ENCODE results near the gene FUCA1. TPM values are rescaled to one million over a fixed set of nuclear protein-coding genes. Genes with fewer than 3 reads are reported as not detected.
A peak's percentile ranks its signal among the peaks of the same experiment; 100 is the strongest.

Gene FUCA1
- total and polyA plus RNA-seq, 10 of the 15 experiments (the other 5 are each of a cell fraction or from before 2014, with no cell fraction given): 33.3 to 117 (median 52.6) TPM

- TF ChIP-seq, protein P1, sequence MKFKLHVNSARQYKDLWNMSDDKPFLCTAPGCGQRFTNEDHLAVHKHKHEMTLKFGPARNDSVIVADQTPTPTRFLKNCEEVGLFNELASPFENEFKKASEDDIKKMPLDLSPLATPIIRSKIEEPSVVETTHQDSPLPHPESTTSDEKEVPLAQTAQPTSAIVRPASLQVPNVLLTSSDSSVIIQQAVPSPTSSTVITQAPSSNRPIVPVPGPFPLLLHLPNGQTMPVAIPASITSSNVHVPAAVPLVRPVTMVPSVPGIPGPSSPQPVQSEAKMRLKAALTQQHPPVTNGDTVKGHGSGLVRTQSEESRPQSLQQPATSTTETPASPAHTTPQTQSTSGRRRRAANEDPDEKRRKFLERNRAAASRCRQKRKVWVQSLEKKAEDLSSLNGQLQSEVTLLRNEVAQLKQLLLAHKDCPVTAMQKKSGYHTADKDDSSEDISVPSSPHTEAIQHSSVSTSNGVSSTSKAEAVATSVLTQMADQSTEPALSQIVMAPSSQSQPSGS (IDR thresholded peaks at IDR 0.05; ENCODE audit: low read length): no peak
- TF ChIP-seq NBN (IDR thresholded peaks at IDR 0.05) (0 out of 2 replicates have a peak, but pooled peaks have one; percentile 21), TCF7 (IDR thresholded peaks at IDR 0.05; ENCODE audit: borderline replicate concordance) (no peak), HDGF (IDR thresholded peaks at IDR 0.05) (0 out of 2 replicates have a peak, but pooled peaks have one; percentile 41), FOXM1 (IDR thresholded peaks at IDR 0.05; ENCODE audit: low read depth, low read length) (no peak), SPI1 (IDR thresholded peaks at IDR 0.05; ENCODE audit: borderline replicate concordance, insufficient read depth, low read depth, low read length) (peak; percentile 40; the same call in 1 of the 2 replicates), ZNF622 (IDR thresholded peaks at IDR 0.05) (no peak), BHLHE40 (IDR thresholded peaks at IDR 0.05; ENCODE audit: borderline replicate concordance in 1 of 2, low read depth in 2 of 2, low read length in 1 of 2) (0 out of 4 replicates have a peak, but pooled peaks of 1 of the 2 experiments have one; percentile 5), SIN3A (IDR thresholded peaks at IDR 0.05; ENCODE audit: low read depth, low read length) (no peak), CTCF (IDR thresholded peaks at IDR 0.05 in 2 of 3, conservative IDR thresholded peaks at IDR 0.05 in 1 of 3; ENCODE audit: control insufficient read depth in 2 of 3, extremely low read depth in 1 of 3, insufficient read depth in 1 of 3, low read depth in 3 of 3, low read length in 3 of 3) (peak; percentile 63 to 95 (median 88)), ZBED1 (IDR thresholded peaks at IDR 0.05; ENCODE audit: borderline replicate concordance) (no peak), ETV6 (conservative IDR thresholded peaks at IDR 0.05 in 1 of 2, IDR thresholded peaks at IDR 0.05 in 1 of 2; ENCODE audit: borderline replicate concordance in 1 of 2, low read depth in 1 of 2) (no peak), SUPT20H (IDR thresholded peaks at IDR 0.05; ENCODE audit: borderline replicate concordance, control insufficient read depth, low read depth, low read length) (no peak), TCF12 (IDR thresholded peaks at IDR 0.05; ENCODE audit: low read depth, low read length) (0 out of 2 replicates have a peak, but pooled peaks have one; percentile 40), YY1 (IDR thresholded peaks at IDR 0.05; ENCODE audit: low read depth, low read length) (peak; percentile 81), SRF (IDR thresholded peaks at IDR 0.05; ENCODE audit: low read depth in 2 of 2, low read length in 2 of 2) (no peak), CHD2 (IDR thresholded peaks at IDR 0.05; ENCODE audit: borderline replicate concordance, low read depth, low read length) (no peak), MTA3 (IDR thresholded peaks at IDR 0.05; ENCODE audit: borderline replicate concordance, low read length) (no peak), CEBPZ (IDR thresholded peaks at IDR 0.05; ENCODE audit: low read depth, low read length) (no peak)
- TF ChIP-seq, protein P2, sequence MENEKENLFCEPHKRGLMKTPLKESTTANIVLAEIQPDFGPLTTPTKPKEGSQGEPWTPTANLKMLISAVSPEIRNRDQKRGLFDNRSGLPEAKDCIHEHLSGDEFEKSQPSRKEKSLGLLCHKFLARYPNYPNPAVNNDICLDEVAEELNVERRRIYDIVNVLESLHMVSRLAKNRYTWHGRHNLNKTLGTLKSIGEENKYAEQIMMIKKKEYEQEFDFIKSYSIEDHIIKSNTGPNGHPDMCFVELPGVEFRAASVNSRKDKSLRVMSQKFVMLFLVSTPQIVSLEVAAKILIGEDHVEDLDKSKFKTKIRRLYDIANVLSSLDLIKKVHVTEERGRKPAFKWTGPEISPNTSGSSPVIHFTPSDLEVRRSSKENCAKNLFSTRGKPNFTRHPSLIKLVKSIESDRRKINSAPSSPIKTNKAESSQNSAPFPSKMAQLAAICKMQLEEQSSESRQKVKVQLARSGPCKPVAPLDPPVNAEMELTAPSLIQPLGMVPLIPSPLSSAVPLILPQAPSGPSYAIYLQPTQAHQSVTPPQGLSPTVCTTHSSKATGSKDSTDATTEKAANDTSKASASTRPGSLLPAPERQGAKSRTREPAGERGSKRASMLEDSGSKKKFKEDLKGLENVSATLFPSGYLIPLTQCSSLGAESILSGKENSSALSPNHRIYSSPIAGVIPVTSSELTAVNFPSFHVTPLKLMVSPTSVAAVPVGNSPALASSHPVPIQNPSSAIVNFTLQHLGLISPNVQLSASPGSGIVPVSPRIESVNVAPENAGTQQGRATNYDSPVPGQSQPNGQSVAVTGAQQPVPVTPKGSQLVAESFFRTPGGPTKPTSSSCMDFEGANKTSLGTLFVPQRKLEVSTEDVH (IDR thresholded peaks at IDR 0.05; ENCODE audit: low read depth, partially characterized antibody): no peak
Observed at GRCh38 chr1:23810818-23811540, 57.1 kb downstream of the FUCA1 start (continued).
